ENCODE results near the gene DNTTIP2.
"Not testable (repeated sequence)": the region's sequence is repeated elsewhere in the genome, so short reads cannot be mapped to it uniquely, and the experiment has no call there.

Gene DNTTIP2

DNA sequence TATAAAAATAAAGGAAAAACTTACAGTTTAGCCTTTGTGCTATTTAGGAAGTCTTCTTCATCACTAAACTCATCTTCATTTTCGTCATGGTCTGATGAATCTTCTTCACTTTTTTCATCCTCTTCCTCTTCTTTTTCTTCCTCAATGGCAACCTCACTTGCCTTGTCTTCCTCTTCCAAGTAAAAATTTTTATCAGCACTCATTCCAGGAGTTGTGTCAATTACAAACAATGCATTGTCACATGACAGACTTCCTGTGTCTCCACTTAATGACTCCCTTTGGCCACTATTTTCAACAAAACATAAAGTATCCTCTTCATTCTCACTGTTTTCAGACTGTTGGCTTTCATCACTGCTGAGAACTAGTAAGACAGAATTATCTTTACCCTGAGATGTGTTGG, 2.8 kb downstream of the DNTTIP2 start:
- DNase-seq = no peak

- no peak for DNase-seq
Observed at GRCh38 chr1:93874025-93874651, 4.9 kb downstream of the DNTTIP2 start.

DNA sequence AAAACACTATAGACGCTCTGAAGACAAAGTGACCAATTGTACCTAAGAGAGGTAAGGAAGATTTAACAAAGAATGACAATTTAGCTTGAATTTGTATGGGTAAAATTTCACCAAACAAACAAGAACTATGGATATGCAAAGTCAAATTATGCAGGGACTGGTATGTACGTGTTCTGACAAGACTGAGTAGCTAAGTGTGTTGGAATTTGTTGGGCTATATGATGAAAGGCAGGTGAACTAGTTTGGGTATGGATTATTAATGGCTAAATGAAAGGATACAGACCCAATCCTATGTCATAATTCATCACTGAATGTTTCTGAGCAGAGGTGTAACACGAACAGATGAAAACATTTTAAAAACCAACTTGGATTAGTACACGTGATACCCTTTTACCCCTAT, 7.6 kb downstream of the DNTTIP2 start:
- no peak for DNase-seq

GRCh38 chr1:93869653-93870052, 9.4 kb downstream of the DNTTIP2 start:
- no peak for DNase-seq

DNA sequence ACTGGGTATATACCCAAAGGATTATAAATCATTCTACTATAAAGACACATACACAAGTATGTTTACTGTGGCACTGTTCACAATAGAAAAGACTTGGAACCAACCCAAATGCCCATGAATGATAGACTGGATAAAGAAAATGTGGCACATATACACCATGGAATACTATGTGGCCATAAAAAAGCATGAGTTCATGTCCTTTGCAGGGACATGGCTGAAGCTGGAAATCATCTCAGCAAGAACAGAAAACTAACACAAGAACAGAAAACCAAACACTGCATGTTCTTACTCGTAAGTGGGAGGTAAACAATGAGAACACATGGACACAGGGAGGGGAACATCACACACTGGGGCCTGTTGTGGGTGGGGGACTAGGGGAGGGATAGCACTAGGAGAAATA, 10.5 kb downstream of the DNTTIP2 start:
- DNase-seq = not testable (repeated sequence)

DNA sequence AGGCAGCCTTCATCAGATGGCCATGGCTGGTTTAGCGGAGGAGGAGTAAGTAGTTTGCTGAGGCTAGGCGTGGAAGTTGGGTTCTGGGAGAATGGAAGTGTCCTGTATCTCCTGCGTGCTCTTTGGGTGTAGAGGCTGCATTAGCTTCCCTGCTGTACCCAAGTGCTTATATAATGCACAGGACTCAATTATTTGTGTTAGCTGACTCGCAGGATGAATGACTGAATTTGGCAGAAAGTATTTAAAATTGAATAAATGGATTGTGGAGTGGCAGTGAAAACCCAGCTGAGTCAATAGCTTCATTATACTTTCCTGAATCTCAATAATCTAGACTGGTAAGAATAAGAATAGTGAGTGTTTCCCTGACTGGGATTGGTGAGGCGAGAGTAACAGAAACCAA, 13.8 kb downstream of the DNTTIP2 start:
- DNase-seq = no peak

- no peak for DNase-seq
Observed at GRCh38 chr1:93864175-93864574, 14.8 kb downstream of the DNTTIP2 start.

DNA sequence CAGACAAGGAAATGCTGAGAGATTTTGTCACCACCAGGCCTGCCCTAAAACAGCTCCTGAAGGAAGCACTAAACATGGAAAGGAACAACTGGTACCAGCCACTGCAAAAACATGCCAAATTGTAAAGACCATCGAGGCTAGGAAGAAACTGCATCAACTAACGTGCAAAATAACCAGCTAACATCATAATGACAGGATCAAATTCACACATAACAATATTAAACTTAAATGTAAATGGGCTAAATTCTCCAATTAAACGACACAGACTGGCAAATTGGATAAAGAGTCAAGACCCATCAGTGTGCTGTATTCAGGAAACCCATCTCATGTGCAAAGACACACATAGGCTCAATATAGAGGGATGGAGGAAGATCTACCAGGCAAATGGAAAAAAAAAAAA, 21.4 kb downstream of the DNTTIP2 start:
- DNase-seq = not testable (repeated sequence)

DNA sequence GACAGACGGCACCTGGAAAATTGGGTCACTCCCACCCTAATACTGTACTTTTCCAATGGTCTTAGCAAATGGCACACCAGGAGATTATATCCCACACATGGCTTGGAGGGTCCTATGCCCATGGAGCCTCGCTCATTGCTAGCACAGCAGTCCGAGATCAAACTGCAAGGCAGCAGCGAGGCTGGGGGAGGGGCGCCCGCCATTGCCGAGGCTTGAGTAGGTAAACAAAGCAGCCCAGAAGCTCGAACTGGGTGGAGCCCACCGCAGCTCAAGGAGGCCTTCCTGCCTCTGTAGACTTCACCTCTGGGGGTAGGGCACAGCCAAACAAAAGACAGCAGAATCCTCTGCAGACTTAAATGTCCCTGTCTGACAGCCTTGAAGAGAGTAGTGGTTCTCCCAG, 23.0 kb downstream of the DNTTIP2 start:
- DNase-seq = not testable (repeated sequence)

DNA sequence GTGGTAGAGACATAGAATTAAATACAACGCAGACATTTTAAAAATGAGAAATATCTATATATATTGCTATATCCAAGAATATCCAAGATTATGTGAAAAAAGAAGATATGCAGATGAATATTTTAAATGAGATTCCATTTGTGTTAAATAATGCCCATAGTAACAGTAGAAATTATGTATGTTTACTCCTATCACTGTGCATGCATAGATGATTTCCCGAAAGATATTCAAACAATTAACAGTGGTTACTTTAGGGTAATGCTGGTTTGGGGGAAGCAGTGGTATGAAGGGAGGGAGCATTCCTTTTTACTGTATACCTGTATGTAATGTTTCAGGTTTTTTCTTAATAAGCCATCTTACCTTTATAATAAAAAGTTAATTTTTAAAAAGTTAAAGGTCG, 25.1 kb downstream of the DNTTIP2 start:
- DNase-seq = no peak

GRCh38 chr1:93851878-93852277, 27.1 kb downstream of the DNTTIP2 start:
- DNase-seq = no peak

GRCh38 chr1:93851327-93851712, 27.7 kb downstream of the DNTTIP2 start:
- DNase-seq = no peak

DNA sequence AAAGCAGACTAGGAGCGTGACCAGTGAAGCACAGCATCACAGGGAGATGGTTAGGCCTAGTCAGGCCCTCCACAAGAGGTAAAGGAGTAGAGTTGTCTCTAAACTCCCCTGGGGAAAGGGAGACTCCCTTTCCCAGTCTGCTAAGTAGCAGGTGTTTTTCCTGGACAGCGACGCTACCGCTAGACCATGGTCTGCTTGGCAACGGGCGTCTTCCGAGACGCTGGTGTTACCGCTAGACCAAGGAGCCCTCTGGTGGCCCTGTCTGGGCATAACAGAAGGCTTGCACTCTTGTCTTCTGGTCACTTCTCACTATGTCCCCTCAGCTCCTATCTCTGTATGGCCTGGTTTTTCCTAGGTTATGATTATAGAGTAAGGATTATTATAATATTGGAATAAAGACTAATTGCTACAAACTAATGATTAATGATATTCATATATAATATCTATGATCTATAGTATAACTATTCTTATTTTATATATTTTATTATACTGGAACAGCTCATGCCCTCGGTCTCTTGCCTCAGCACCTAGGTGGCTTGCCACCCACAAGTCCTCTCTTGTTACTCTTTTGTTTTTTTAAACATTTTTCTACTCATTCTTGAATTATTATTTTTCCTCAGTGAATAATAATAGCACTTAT, 28.2 kb downstream of the DNTTIP2 start:
- not testable (repeated sequence) for DNase-seq

DNA sequence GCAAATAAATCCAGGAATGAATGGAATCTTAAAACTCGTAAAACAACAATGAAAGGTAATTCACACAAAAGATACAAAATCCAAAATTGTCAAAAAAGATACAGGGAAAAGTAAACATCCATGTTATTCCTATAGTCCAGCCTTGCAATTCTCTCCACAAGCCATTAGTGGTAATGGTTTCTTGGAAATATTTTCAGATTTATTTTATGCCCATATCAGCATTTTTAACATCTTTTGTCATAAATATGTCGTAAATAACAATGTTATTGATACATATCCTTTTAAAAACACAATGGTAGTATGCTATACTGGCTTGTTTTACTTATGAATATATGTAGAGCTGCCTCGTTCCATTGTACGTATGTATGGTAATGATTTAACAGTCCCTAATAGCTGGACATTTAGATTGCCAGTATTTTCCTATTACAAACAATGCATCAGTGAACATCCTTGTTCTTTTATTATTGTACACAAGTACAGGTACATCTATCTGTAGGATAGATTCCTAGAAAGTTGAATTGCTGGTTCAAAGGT, 30.6 kb downstream of the DNTTIP2 start:
- DNase-seq = no peak

DNA sequence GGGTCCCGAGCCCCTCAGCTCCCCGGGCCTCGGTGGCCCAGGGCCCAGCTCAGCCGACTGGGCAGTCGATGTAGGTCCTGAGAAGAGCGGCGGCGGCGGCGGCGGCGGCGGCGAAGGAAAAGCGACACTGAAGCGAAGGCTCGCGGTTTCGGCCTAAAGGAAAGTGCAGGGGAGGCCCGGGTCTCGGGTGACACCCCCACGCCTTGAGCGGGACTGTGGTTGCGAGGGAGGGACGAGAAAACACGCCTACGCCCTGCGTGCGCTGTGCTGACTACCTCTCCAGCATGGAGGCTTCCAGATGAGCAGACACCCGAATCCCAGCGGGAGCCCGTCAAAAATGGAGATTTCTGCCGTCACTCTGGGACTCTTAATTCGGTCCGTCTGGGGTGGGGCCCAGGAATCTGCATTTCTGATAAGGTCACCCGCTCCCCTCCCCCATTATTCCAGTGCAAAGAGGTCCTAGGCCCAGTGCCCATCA, 31.2 kb downstream of the DNTTIP2 start:
- peak; percentile 53 for DNase-seq

GRCh38 chr1:93846992-93847810, 31.8 kb downstream of the DNTTIP2 start:
- peak; percentile 86 for DNase-seq

DNA sequence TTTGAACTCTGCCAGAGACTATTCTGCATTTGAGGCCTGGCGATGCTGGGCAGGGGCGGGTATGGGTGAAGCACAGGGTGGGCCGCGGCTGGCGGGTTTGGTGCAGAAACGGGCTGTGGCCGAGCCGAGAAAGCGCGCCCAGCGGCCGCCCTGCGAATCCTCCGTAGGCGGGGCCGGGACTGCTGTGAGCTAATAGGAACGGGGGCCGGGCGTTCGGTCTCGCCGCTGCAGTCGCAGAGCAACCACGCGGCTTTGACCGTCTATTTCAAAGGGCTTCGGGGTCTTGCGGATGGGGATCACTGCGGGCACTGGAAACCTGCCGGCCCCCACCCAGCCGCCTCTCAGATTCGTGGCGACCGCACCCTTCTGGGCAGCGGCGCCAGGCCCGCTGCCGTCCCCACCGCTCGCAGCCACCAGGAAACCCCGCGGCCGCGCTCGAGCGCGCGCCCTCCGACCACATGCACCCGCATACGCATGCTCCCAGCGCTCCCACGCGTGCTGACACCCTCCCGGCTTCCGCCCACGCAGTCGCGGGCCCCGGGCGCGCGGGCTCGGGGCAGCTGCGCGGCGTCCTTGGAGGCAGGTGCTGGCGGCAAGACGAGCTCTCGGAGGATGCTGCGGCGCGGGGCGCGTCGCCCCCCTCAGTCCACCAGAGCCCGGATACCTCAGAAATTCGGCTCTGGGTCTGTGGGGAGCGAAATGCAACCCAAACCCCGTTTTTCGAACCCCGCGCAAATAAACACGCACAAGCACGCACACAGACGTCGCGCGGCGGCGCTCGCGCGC, 32.6 kb downstream of the DNTTIP2 start:
- peak; percentile 79 for DNase-seq

DNA sequence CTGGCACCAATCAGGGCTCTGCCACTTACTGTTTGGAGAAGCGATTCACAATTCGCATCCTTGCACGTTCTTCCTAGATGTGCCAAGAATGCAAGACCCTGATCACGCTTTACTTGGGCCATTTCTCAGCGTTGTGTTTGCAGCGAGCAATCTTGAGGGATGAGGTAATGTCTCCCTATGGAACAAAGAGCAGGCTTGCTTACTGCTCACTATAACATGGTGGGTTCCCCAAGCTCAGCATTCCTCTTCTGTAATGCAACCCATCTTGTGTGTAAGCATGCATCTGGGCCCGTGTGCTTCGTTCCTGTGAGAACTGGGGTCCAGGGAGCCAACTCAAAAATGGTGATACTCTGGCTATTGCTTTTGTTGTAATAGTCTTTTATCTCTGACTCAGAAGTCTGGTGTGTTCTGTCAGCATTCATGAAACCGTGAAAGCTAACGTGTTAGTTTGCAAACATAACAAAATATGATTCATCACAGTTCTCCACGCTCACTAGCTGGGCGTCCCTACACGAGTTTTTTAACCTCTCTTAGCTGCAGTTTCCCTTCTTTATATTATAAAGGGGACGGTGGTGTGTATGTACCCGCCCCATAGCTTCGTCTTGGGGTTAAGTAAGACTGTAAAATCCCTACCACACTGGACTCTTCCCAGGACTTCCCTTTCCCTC, 33.3 kb downstream of the DNTTIP2 start:
- peak; percentile 70 for DNase-seq

DNA sequence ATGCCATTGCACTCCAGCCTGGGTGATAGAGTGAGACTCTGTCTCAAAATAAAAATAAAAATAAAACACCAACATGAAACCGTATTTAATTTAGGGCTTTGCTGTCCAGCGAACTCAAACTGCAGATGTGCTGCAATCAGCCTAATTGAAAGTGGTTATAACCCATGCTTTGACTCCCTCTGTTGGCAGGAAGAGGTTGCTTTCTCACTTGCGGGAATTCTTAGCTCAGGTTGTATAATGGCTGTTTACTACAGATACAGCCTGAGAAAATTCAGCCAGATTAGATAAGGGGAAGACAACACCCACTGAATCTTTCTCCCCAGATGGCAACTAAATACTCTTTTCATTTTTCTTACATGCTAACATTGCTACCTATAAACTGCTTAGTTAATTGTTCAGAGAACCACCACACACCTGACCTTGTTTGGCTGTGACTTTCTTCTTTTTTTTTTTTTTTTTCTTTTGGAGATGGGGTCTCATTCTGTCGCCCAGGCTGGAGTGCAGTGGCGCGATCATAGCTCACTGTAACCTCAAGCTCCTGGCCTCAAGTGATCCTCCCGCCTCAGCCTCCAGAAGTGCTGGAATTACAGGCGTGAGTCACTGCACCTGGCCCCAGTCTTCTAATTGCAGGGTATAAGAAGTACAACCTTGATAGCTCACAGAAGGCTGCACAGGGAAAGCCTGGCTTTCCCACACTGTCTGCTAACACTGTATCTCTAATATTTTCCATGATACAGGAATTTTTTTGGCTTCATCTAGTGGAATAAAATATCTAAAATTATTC, 34.6 kb downstream of the DNTTIP2 start:
- peak; percentile 77 for DNase-seq

GRCh38 chr1:93842750-93843500, 36.1 kb downstream of the DNTTIP2 start:
- DNase-seq = no peak

DNA sequence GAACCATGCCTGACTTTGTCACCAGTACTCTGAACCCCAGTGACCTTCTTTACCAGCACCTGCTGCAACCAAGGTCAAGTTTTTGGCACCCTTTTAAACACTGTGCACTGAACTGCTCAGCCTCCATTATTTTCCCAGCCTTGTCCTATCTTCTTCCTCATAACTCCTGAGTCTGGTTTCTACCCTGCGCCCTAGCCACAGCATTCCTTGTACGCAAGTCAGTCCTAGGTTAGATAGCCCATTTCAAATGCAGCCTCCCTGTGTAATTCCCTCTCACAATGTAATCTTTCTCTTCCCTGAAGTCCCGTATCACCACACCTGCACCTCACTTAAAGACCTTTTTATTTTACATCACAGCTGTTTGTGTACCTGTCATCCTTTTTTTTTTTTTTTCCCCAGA, 37.2 kb downstream of the DNTTIP2 start:
- no peak for DNase-seq

All from DMS79 treated with DMSO at 0.1 percent for 48 hours (cell line).